OCI-LY1 (cell line): ENCODE data around the gene CFAP97D1.

Experiments used
- H2AFZ ChIP-seq: fragments of 200-600 bp; sonication (generic), shearing (Covaris generic); 2 replicates; pipeline ENCODE4 v1.6.0; 2014; ENCODE audit warnings: antibody characterized with exemption, mild to moderate bottlenecking, low read length
- H3F3A ChIP-seq: fragments of 200-600 bp; sonication (generic), shearing (Covaris generic); 2 replicates; pipeline ENCODE4 v1.6.0; 2014; ENCODE audit warnings: mild to moderate bottlenecking, antibody characterized with exemption, low read length, moderate library complexity; ENCODE audit not compliant: insufficient read depth
- H3K27ac ChIP-seq: fragments of 200-600 bp; sonication (generic); 2 replicates; pipeline ENCODE4 v1.5.1; 2014; ENCODE audit warnings: low read length, mixed run types, mild to moderate bottlenecking, low read depth; ENCODE audit not compliant: poor library complexity, severe bottlenecking
- H3K27me3 ChIP-seq: fragments of 200-600 bp; sonication (generic); 2 replicates; pipeline ENCODE4 v1.6.0; 2014; ENCODE audit warnings: antibody characterized with exemption, mild to moderate bottlenecking, low read length, moderate library complexity; ENCODE audit not compliant: insufficient read depth
- H3K36me3 ChIP-seq: fragments of 200-600 bp; sonication (generic); 2 replicates; pipeline ENCODE4 v1.6.1; 2014; ENCODE audit warnings: mild to moderate bottlenecking, antibody characterized with exemption, low read length, moderate library complexity, mixed read lengths; ENCODE audit not compliant: insufficient read depth
- H3K4me1 ChIP-seq: fragments of 200-600 bp; sonication (generic); 2 replicates; pipeline ENCODE4 v1.5.1; 2014; ENCODE audit warnings: mild to moderate bottlenecking, low read length, moderate library complexity; ENCODE audit not compliant: insufficient read depth, severe bottlenecking
- H3K4me2 ChIP-seq: fragments of 200-600 bp; sonication (generic), shearing (Covaris generic); 2 replicates; pipeline ENCODE4 v1.6.1; 2014; ENCODE audit warnings: low read length
- H3K4me3 ChIP-seq: fragments of 200-600 bp; sonication (generic); 2 replicates; pipeline ENCODE4 v1.5.1; 2014; ENCODE audit warnings: low read length, low read depth, mild to moderate bottlenecking, mixed read lengths; ENCODE audit not compliant: poor library complexity, severe bottlenecking
- H3K79me2 ChIP-seq: fragments of 200-600 bp; shearing (Covaris generic); 2 replicates; pipeline ENCODE4 v1.6.1; 2016; ENCODE audit warnings: mixed run types, low read length, mixed read lengths; ENCODE audit not compliant: insufficient read depth
- H3K9ac ChIP-seq: fragments of 200-600 bp; sonication (generic), shearing (Covaris generic); 2 replicates; pipeline ENCODE4 v1.6.1; 2014; ENCODE audit warnings: mild to moderate bottlenecking, low read length, mixed read lengths
- H3K9me2 ChIP-seq: fragments of 200-600 bp; sonication (generic), shearing (Covaris generic); 2 replicates; pipeline ENCODE4 v1.6.1; 2014; ENCODE audit warnings: low read depth, mild to moderate bottlenecking, low read length, mixed read lengths
- H3K9me3 ChIP-seq: fragments of 200-600 bp; shearing (Covaris generic); 2 replicates; pipeline ENCODE4 v1.6.1; 2014; ENCODE audit warnings: low read length, mixed read lengths
- H4K20me1 ChIP-seq: fragments of 200-600 bp; sonication (generic), shearing (Covaris generic); 2 replicates; pipeline ENCODE4 v1.6.0; 2016; ENCODE audit warnings: mild to moderate bottlenecking, low read length; ENCODE audit not compliant: insufficient read depth
- CTCF ChIP-seq: fragments of 200-600 bp; sonication (generic), shearing (Covaris generic); IDR thresholded peaks from 2 replicates; pipeline ENCODE4 v1.5.1; 2017; ENCODE audit warnings: mild to moderate bottlenecking, antibody characterized with exemption, low read length, moderate library complexity, mixed read lengths
- EZH2 ChIP-seq: fragments of 200-600 bp; sonication (generic), shearing (Covaris generic); IDR thresholded peaks from 2 replicates; pipeline ENCODE4 v1.8.0; 2017; ENCODE audit warnings: borderline replicate concordance, mixed run types, mild to moderate bottlenecking, antibody characterized with exemption, low read length, moderate library complexity, mixed read lengths

The CFAP97D1 gene

GRCh38 chr17:43831633-43832032 lies 51.4 kb downstream of the CFAP97D1 start:
- Histone ChIP-seq H3K4me1 (no peaks in the 10 kb centered on the region), H3F3A (no peaks in the 10 kb centered on the region), H3K9ac (no peak overlapping the region), H3K4me2 (no peak overlapping the region), H3K9me2 (no peaks in the 10 kb centered on the region), H3K27ac (no peak overlapping the region), H3K9me3 (no peaks in the 10 kb centered on the region), H2AFZ (no peak overlapping the region), H3K27me3 (peaks cover 11% of the 10 kb centered on the region; the same call in 1 of the 2 replicates), H4K20me1 (no peaks in the 10 kb centered on the region), H3K4me3 (no peak overlapping the region), H3K79me2 (no peaks in the 10 kb centered on the region), H3K36me3 (no peaks in the 10 kb centered on the region)
- TF ChIP-seq CTCF (no peak), EZH2 (no peak)

- Histone ChIP-seq H3K4me1 (no peaks in the 10 kb centered on the region), H3K4me3 (peak overlapping the region; percentile 43), H3K27me3 (peaks cover 11% of the 10 kb centered on the region; the same call in 1 of the 2 replicates), H3K9me3 (no peaks in the 10 kb centered on the region), H3K27ac (no peak overlapping the region), H3K4me2 (peak overlapping the region; percentile 26; the same call in 1 of the 2 replicates), H3F3A (no peaks in the 10 kb centered on the region), H2AFZ (no peak overlapping the region), H3K9me2 (no peaks in the 10 kb centered on the region), H3K9ac (no peak overlapping the region), H3K79me2 (no peaks in the 10 kb centered on the region), H4K20me1 (no peaks in the 10 kb centered on the region), H3K36me3 (no peaks in the 10 kb centered on the region)
- no peak for TF ChIP-seq CTCF
- TF ChIP-seq EZH2: no peak
These were observed 52.1 kb downstream of the CFAP97D1 start for GRCh38 chr17:43832168-43832975.

DNA sequence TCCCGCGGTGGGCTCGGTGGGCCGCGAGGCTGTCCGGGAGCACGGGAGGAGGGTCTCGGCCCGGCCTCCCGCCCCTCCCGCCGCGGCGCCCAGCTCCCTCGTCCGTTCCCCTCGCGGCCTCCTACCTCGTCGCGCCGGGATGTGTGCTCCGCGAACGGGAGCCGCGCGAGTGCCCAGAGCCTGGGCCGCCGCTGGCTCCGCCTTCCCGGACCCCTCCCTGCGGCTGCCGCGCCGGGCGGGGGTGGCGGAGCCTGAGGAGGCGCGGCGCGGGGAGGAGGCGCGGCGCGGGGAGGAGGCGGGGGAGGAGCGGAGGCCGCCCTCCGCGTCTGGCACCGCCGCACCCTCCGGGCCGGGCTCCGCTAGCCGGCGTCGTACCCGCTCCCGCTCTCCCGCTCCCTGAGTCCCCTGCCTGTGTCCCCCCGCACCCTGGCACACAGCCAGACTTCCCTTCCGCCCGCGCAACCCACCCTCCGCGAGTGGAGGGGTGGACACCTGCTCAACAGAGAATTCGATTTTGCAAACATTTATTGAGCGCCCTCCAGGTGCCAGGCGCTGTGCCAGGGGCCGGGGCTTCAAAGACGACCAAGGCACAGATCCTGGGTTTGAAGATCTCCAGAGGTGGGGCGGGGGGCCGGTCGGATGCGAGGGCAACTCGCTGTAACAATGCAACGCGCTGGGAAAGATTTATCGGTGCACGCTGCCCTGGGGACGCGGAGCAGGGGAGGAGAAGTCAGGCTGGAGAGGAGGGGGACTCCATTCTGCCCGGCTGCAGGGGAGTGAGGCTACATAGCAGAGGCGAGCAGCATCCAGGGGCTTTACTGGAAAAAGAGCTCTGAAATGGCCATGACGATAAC lies 53.0 kb downstream of the CFAP97D1 start, which contains the start of gene MPP3:
MPP3 (minus strand) TSS at position 171 of the 854 bp plus-strand sequence. CDS start 1,240 bp downstream, outside the sequence.
- Histone ChIP-seq H3K9me2 (no peaks in the 10 kb centered on the region), H3K27me3 (peaks cover 11% of the 10 kb centered on the region; the same call in 1 of the 2 replicates), H3K9me3 (no peaks in the 10 kb centered on the region), H3K4me2 (peak within 1 kb of the TSS; percentile 36; the same call in 1 of the 2 replicates), H3K27ac (no peak within 1 kb of the TSS), H3F3A (no peaks in the 10 kb centered on the region), H4K20me1 (no peaks in the 10 kb centered on the region), H3K36me3 (no peaks in the 10 kb centered on the region), H3K4me1 (no peaks in the 10 kb centered on the region), H3K9ac (no peak within 1 kb of the TSS), H3K4me3 (peak within 1 kb of the TSS; percentile 43), H2AFZ (no peak within 1 kb of the TSS), H3K79me2 (no peaks in the 10 kb centered on the region)
- TF ChIP-seq CTCF: no peak
